Measurements from ENCODE around the gene DCC.

The DCC gene

GRCh38 chr18:52596748-52597435, 256.9 kb downstream of the DCC start:
- no peak overlapping the region for H3K4me3 ChIP-seq (ENCODE audit: low read depth, low read length)
- TF ChIP-seq CTCF (IDR thresholded peaks at IDR 0.05; ENCODE audit: insufficient read depth, low read length, missing control alignments), result no peak
- DNase-seq (ENCODE audit: low read depth, low spot score), result no peak
- ChIA-PET POLR2A (no interaction called here), CTCF (no interaction called here)

- ChIA-PET POLR2A (no interaction called here), CTCF (no interaction called here)
- TF ChIP-seq CTCF (IDR thresholded peaks at IDR 0.05; ENCODE audit: insufficient read depth, low read length, missing control alignments), result no peak
- no peak overlapping the region for H3K4me3 ChIP-seq (ENCODE audit: low read depth, low read length)
- no peak for DNase-seq (ENCODE audit: low read depth, low spot score)
Observed at GRCh38 chr18:52598921-52599320, 258.9 kb downstream of the DCC start.

- ChIA-PET CTCF (no interaction called here), POLR2A (no interaction called here)
- no peak overlapping the region for H3K4me3 ChIP-seq (ENCODE audit: low read depth, low read length)
- DNase-seq (ENCODE audit: low read depth, low spot score), result no peak
- TF ChIP-seq CTCF (IDR thresholded peaks at IDR 0.05; ENCODE audit: insufficient read depth, low read length, missing control alignments), result no peak
Observed at GRCh38 chr18:52602820-52603219, 262.8 kb downstream of the DCC start.

- ChIA-PET POLR2A (no interaction called here), CTCF (interaction anchor here (0.9 kb wide), 1 partner anchor 12 kb away, joined by 4 read pairs; no protein-coding TSS in a partner anchor)
- DNase-seq (ENCODE audit: low read depth, low spot score), result no peak
- H3K4me3 ChIP-seq (ENCODE audit: low read depth, low read length), result no peak overlapping the region
- no peak for TF ChIP-seq CTCF (IDR thresholded peaks at IDR 0.05; ENCODE audit: insufficient read depth, low read length, missing control alignments)
Observed at GRCh38 chr18:52605345-52605744, 265.3 kb downstream of the DCC start.

GRCh38 chr18:52607985-52608384, 268.0 kb downstream of the DCC start:
- CTCF ChIA-PET, result no interaction called here
- TF ChIP-seq CTCF (IDR thresholded peaks at IDR 0.05; ENCODE audit: insufficient read depth, low read length, missing control alignments), result no peak
- H3K4me3 ChIP-seq (ENCODE audit: low read depth, low read length), result no peak overlapping the region
- POLR2A ChIA-PET, result no interaction called here
- DNase-seq (ENCODE audit: low read depth, low spot score), result no peak

GRCh38 chr18:52610451-52611115, 270.6 kb downstream of the DCC start:
- no peak for TF ChIP-seq CTCF (IDR thresholded peaks at IDR 0.05; ENCODE audit: insufficient read depth, low read length, missing control alignments)
- CTCF ChIA-PET, result no interaction called here
- DNase-seq (ENCODE audit: low read depth, low spot score), result no peak
- no peak overlapping the region for H3K4me3 ChIP-seq (ENCODE audit: low read depth, low read length)
- POLR2A ChIA-PET, result no interaction called here
